ENCODE data around the gene INO80B.

INO80B gene

GRCh38 chr2:74491648-74492544, 37.0 kb downstream of the INO80B start:
- in situ Hi-C loops (cut with MboI; ENCODE audit: low sequenced_read_pairs, unreplicated experiment) = loop anchor here (25.0 kb wide), 1 partner anchor 370 kb away; no protein-coding TSS in a partner anchor
- TF ChIP-seq CTCF (IDR thresholded peaks at IDR 0.05; ENCODE audit: borderline replicate concordance, control extremely low read depth, extremely low read depth, insufficient read depth, missing control alignments) = no peak
- DNase-seq (ENCODE audit: low spot score) = no peak

- in situ Hi-C loops (cut with MboI; ENCODE audit: low sequenced_read_pairs, unreplicated experiment) = loop anchor here (25.0 kb wide), 1 partner anchor 369 kb away; no protein-coding TSS in a partner anchor
- no peak for TF ChIP-seq CTCF (IDR thresholded peaks at IDR 0.05; ENCODE audit: borderline replicate concordance, control extremely low read depth, extremely low read depth, insufficient read depth, missing control alignments)
- no peak for DNase-seq (ENCODE audit: low spot score)
Observed at GRCh38 chr2:74493546-74493945, 38.7 kb downstream of the INO80B start.

GRCh38 chr2:74495440-74495839, 40.6 kb downstream of the INO80B start:
- in situ Hi-C loops (cut with MboI; ENCODE audit: low sequenced_read_pairs, unreplicated experiment) = loop anchor here (25.0 kb wide), 1 partner anchor 367 kb away; no protein-coding TSS in a partner anchor
- no peak for DNase-seq (ENCODE audit: low spot score)
- TF ChIP-seq CTCF (IDR thresholded peaks at IDR 0.05; ENCODE audit: borderline replicate concordance, control extremely low read depth, extremely low read depth, insufficient read depth, missing control alignments) = no peak

DNA sequence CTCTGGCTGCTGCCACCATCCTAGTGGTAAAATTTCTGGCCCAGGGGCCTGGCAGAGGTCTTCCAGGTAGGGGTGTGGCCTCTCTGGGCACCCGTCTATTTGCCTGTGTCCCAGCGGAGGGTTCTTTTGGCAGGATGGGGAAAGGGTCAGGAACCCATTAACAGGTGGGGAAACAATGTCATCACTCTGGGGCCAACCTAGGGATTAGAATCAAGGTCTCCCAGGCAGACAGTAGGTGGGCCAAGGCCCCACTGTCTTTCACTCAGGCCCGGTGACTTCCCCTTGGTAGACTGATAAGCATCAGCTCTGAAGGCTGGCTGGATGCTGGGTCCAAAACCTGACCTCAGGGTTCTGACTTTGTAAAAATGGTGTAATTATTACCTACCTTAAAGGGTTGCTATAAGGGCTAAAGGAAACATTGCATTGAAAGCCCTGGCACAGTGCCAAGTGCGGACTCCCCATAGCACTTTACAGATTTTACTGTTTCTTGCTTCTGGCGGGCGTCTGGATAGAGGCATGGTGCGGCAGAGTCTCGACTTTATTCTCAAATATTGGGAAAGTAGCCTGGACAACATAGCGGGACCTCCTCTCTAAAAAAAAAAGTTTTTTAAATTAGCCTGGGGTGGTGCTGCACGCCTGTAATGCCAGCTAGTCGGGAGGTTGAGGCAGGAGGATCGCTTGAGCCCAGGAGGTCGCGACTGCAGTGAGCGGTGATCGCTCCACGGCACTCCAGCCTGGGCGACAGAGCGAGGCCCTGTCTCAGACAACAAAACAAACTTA, 42.3 kb downstream of the INO80B start:
- TF ChIP-seq CTCF (IDR thresholded peaks at IDR 0.05; ENCODE audit: borderline replicate concordance, control extremely low read depth, extremely low read depth, insufficient read depth, missing control alignments) = no peak
- in situ Hi-C loops (cut with MboI; ENCODE audit: low sequenced_read_pairs, unreplicated experiment) = loop anchor here (25.0 kb wide), 1 partner anchor 365 kb away; no protein-coding TSS in a partner anchor
- DNase-seq (ENCODE audit: low spot score) = no peak

DNA sequence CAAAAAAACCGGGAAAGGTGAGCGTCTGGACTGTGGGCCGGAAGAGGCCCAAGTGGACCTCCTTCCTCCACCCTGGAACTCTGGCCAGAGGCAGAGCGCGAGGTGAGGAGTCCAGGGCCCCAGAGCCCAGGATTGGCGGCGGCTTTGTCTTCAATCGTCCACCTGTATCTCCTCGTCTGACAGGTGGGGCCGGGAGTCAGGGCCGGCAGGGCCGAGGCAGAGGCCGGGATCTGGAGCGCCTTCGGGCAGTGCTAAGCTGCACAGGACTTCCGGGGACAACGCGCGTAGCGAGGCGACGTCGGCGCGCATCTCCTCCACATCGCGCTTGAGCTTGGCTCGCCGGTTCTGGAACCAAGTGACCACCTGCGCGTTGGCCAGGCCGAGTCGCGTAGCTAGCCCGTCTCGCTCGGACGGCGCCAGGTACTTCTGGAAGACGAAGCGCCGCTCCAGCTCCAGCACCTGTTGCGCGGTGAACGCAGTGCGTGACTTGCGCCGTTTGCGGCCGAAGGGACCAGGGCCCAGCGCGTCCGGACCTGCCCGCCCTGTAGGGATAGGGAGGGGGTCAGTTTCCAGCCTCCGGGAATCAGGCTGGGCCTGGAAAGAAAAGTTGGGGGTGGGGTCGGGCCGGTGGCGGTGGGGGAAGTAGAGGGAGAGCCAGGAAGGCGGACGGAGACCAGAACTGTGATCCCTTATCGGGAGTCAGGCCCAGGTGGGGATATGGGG, 43.1 kb downstream of the INO80B start:
- in situ Hi-C loops (cut with MboI; ENCODE audit: low sequenced_read_pairs, unreplicated experiment) = loop anchor here (25.0 kb wide), 1 partner anchor 364 kb away; no protein-coding TSS in a partner anchor
- peak; percentile 65 for DNase-seq (ENCODE audit: low spot score)
- no peak for TF ChIP-seq CTCF (IDR thresholded peaks at IDR 0.05; ENCODE audit: borderline replicate concordance, control extremely low read depth, extremely low read depth, insufficient read depth, missing control alignments)
